ENCODE measurements around the gene PANK1. TPM values are rescaled to one million over a fixed set of nuclear protein-coding genes. Genes with fewer than 3 reads are reported as not detected.

Gene PANK1
- total and polyA plus RNA-seq, 2 of the 8 experiments (the other 6 are each of a cell fraction or from before 2014, with no cell fraction given): 18.5 to 40.4 TPM

DNA sequence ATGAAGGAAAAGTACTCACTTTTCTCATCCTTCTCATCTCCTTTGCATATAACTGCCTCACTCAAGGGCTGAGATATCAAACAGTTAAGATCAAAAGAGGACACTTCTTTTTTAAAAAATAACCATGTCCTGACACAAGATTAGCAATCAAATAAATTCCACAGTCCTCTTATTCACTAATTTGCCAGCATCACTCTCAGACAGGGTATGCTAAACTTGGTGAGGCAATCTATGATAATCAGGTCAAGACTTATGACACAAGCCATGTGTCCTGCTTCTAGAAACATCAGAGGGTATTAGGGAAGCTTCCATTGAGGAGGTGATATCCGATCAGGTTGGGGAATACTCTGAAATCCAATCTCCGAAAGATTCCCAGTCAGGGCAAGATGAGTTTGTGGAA, 10.4 kb downstream of the PANK1 start:
- DNase-seq (ENCODE audit: low read depth in 1 of 2, low spot score in 2 of 2) (no peak), FAIRE-seq (no peak)
- Histone ChIP-seq H3K79me1 (ENCODE audit: low read depth, low read length) (peaks cover 6% of the 10 kb centered on the region; the same call in 1 of the 2 replicates), H3K79me2 (ENCODE audit: control insufficient read depth in 1 of 2, insufficient read depth in 2 of 2, low read length in 2 of 2) (peaks cover 20 to 94% of the 10 kb centered on the region in 2 experiments), H3K4me3 (ENCODE audit: extremely low read depth in 1 of 4, insufficient read depth in 2 of 4, low read depth in 3 of 4, low read length in 4 of 4) (no peak overlapping the region), H3K36me3 (ENCODE audit: control insufficient read depth in 2 of 4, insufficient read depth in 4 of 4, low read length in 3 of 4) (peaks cover 0 to 27% (median 6%) of the 10 kb centered on the region in 4 experiments; a peak in 4 of 8 replicates), H3K4me1 (replicated peaks in 1 of 4; ENCODE audit: control insufficient read depth in 3 of 4, insufficient read depth in 4 of 4, low read length in 3 of 4) (no peaks in the 10 kb centered on the region), H3K27ac (ENCODE audit: low read depth, low read length) (no peak overlapping the region), H4K20me1 (replicated peaks in 1 of 2; ENCODE audit: control insufficient read depth in 1 of 2, insufficient read depth in 2 of 2, low read length in 2 of 2) (peaks cover 4 to 12% of the 10 kb centered on the region in 2 experiments), H3K9ac (replicated peaks in 1 of 4; ENCODE audit: extremely low read depth in 1 of 4, low read depth in 3 of 4, low read length in 3 of 4) (no peak overlapping the region), H3K23ac (ENCODE audit: insufficient read length) (no peak overlapping the region), H2BK5ac (ENCODE audit: low read depth, low read length) (no peak overlapping the region), H3K14ac (ENCODE audit: insufficient read length) (no peak overlapping the region), H2BK20ac (ENCODE audit: low read length) (no peak overlapping the region), H3K4me2 (ENCODE audit: insufficient read depth in 1 of 2, low read depth in 2 of 2, low read length in 2 of 2) (no peak overlapping the region), H2AK5ac (ENCODE audit: low read depth, low read length) (no peak overlapping the region), H2BK15ac (ENCODE audit: low read length) (no peak overlapping the region), H4K8ac (ENCODE audit: extremely low read depth, insufficient read depth, low read length) (no peak overlapping the region), H2BK120ac (replicated peaks; ENCODE audit: low read depth, low read length) (no peak overlapping the region), H3K4ac (replicated peaks; ENCODE audit: insufficient read length, low read depth, low read length) (no peak overlapping the region), H3K56ac (replicated peaks; ENCODE audit: insufficient read length, low read depth, low read length) (no peak overlapping the region), H3K18ac (ENCODE audit: extremely low read depth, low read length) (no peak overlapping the region), H2AFZ (ENCODE audit: low read length) (no peak overlapping the region), H3K23me2 (ENCODE audit: low read depth, low read length) (no peaks in the 10 kb centered on the region), H3K9me3 (ENCODE audit: insufficient read depth in 2 of 2, low read depth in 1 of 2, low read length in 1 of 2) (no peaks in the 10 kb centered on the region), H2BK12ac (ENCODE audit: low read depth, low read length) (no peak overlapping the region), H4K91ac (replicated peaks; ENCODE audit: insufficient read length, low read length) (no peak overlapping the region), H4K5ac (ENCODE audit: insufficient read length, low read depth, low read length) (no peak overlapping the region), H3K27me3 (replicated peaks in 1 of 4; ENCODE audit: control insufficient read depth in 3 of 4, extremely low read depth in 1 of 4, insufficient read depth in 3 of 4, low read length in 3 of 4) (no peaks in the 10 kb centered on the region; a peak in 1 of 7 replicates)
- WGBS, 2 experiments (ENCODE audit: extremely low coverage in 1 of 2, insufficient coverage in 1 of 2, insufficient read length in 1 of 2, insufficient replicate concordance in 2 of 2, low coverage in 1 of 2, low lambda C conversion rate in 2 of 2, missing lambda C conversion rate in 1 of 2): 79% methylated on average over 2 of the region's 2 CpGs; no CpG with 5 or more reads in 1 of the 2 experiments
- ChIA-PET CTCF (ENCODE audit: partially characterized antibody) (interaction anchor here (1.9 kb wide), 1 partner anchor 31 kb away, joined by 4 read pairs; no protein-coding TSS in a partner anchor), POLR2A (ENCODE audit: partially characterized antibody) (interaction anchor here (4.4 kb wide), 1 partner anchor 10 kb away, joined by 25 read pairs; the partner anchor contains the start of gene PANK1)
- TF ChIP-seq TAF7 (optimal IDR thresholded peaks at IDR 0.05; ENCODE audit: borderline replicate concordance, low read depth, low read length): no peak
- no peak for TF ChIP-seq POLR2A (IDR thresholded peaks at IDR 0.05; ENCODE audit: control extremely low read depth in 1 of 2, low read depth in 2 of 2, low read length in 2 of 2)
- no peak for TF ChIP-seq KDM4A (IDR thresholded peaks at IDR 0.05; ENCODE audit: low read depth, low read length, severe bottlenecking)
- TF ChIP-seq, protein P1, sequence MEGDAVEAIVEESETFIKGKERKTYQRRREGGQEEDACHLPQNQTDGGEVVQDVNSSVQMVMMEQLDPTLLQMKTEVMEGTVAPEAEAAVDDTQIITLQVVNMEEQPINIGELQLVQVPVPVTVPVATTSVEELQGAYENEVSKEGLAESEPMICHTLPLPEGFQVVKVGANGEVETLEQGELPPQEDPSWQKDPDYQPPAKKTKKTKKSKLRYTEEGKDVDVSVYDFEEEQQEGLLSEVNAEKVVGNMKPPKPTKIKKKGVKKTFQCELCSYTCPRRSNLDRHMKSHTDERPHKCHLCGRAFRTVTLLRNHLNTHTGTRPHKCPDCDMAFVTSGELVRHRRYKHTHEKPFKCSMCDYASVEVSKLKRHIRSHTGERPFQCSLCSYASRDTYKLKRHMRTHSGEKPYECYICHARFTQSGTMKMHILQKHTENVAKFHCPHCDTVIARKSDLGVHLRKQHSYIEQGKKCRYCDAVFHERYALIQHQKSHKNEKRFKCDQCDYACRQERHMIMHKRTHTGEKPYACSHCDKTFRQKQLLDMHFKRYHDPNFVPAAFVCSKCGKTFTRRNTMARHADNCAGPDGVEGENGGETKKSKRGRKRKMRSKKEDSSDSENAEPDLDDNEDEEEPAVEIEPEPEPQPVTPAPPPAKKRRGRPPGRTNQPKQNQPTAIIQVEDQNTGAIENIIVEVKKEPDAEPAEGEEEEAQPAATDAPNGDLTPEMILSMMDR (IDR thresholded peaks at IDR 0.05; ENCODE audit: control extremely low read depth in 1 of 3, insufficient read depth in 1 of 3, low read depth in 1 of 3, low read length in 3 of 3): no peak
- no peak for TF ChIP-seq SUZ12 (IDR thresholded peaks at IDR 0.05; ENCODE audit: low read length)
- no peak for TF ChIP-seq POLR2AphosphoS5 (IDR thresholded peaks at IDR 0.05; ENCODE audit: low read depth, low read length)
- no peak for TF ChIP-seq KDM1A (IDR thresholded peaks at IDR 0.05; ENCODE audit: borderline replicate concordance, low read length)
- no peak for TF ChIP-seq JUND (IDR thresholded peaks at IDR 0.05; ENCODE audit: low read length)
- no peak for TF ChIP-seq SRF (IDR thresholded peaks at IDR 0.05; ENCODE audit: low read depth, low read length)
- TF ChIP-seq ATF2 (IDR thresholded peaks at IDR 0.05; ENCODE audit: low read length): no peak

All from H1 (cell line).